ENCODE measurements around the gene INPP5E. TPM values are rescaled to one million over a fixed set of nuclear protein-coding genes. Genes with fewer than 3 reads are reported as not detected.

The INPP5E gene
- total RNA-seq, 4 donors from 2014 or later, result 10.2 to 21.3 (median 13.4) TPM

- intact Hi-C loops (cut with DNase I), result no loop called here
- TF ChIP-seq, protein P1, sequence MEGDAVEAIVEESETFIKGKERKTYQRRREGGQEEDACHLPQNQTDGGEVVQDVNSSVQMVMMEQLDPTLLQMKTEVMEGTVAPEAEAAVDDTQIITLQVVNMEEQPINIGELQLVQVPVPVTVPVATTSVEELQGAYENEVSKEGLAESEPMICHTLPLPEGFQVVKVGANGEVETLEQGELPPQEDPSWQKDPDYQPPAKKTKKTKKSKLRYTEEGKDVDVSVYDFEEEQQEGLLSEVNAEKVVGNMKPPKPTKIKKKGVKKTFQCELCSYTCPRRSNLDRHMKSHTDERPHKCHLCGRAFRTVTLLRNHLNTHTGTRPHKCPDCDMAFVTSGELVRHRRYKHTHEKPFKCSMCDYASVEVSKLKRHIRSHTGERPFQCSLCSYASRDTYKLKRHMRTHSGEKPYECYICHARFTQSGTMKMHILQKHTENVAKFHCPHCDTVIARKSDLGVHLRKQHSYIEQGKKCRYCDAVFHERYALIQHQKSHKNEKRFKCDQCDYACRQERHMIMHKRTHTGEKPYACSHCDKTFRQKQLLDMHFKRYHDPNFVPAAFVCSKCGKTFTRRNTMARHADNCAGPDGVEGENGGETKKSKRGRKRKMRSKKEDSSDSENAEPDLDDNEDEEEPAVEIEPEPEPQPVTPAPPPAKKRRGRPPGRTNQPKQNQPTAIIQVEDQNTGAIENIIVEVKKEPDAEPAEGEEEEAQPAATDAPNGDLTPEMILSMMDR (IDR thresholded peaks at IDR 0.05), result no peak
- TF ChIP-seq POLR2A (IDR thresholded peaks at IDR 0.05), result no peak
- Histone ChIP-seq H3K9me3 (no peaks in the 10 kb centered on the region), H3K36me3 (peaks cover 32 to 57% of the 10 kb centered on the region in 2 donors), H3K27ac (no peak overlapping the region), H3K4me3 (replicated peaks in 1 of 3) (no peak overlapping the region), H3K4me1 (peaks cover 7 to 9% of the 10 kb centered on the region in 2 donors), H3K27me3 (no peaks in the 10 kb centered on the region)
- DNase-seq, result no peak
- WGBS, 2 donors, result 95 to 97% methylated on average over 15 of the region's 15 CpGs
These were observed 3.4 kb upstream of the INPP5E start for GRCh38 chr9:136443087-136443486.

DNA sequence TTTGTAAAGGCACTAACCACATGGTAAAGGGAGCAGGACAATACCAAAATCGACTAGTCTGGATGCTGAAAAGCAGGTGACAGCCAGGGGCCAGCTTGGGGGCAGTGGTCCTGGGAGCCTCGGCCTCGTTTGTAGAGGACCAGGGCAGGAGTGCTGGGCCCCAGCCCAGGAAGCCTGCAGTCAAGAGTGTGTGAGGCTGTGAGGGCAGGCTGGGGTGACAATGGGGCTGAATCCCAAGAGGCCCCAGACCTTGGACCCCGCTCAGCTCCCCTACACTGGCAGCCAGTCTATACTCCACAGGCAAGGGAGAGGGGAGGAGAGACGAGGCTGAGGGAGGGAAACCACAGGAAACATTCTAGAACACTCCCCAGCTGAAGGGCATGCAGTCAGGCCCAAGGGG lies 2.6 kb upstream of the INPP5E start:
- TF ChIP-seq, protein P1 (IDR thresholded peaks at IDR 0.05), result no peak
- no peak for TF ChIP-seq POLR2A (IDR thresholded peaks at IDR 0.05)

DNA sequence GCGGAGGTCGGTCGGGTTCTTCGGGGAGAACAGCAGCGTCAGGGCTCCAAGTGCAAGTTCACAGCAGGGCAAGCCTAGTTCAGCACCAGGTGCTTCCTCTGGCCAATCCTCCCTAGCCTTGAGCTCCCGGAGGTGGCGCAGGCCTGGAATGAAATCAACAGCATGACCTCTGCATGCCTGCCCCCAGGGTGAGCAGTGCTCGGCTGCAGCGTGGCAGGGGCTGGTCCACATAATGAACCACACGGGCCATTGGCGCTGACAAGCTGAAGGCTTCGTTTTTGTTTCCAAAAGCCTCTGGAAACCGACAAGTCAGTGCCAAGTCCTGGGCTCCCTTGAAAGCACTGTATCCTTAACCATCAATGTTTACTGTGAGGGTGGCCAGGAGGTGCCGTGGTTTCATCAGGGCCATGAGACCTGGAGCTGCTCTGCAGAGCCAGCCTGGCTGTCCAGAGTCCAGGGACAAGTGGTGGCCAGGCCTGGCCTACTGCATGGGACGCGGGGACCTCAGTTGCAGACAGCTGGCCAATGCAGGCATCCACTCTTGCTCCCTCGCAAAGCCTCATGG lies 2.1 kb upstream of the INPP5E start:
- Histone ChIP-seq H3K27ac (no peak overlapping the region), H3K36me3 (peaks cover 19 to 43% of the 10 kb centered on the region in 2 donors), H3K9me3 (no peaks in the 10 kb centered on the region), H3K27me3 (no peaks in the 10 kb centered on the region), H3K4me3 (replicated peaks in 1 of 3) (no peak overlapping the region), H3K4me1 (peaks cover 17 to 21% of the 10 kb centered on the region in 2 donors)
- no peak for TF ChIP-seq POLR2A (IDR thresholded peaks at IDR 0.05)
- TF ChIP-seq, protein P1 (IDR thresholded peaks at IDR 0.05), result no peak
- 89 to 91% methylated on average over 13 to 14 of the region's 17 CpGs for WGBS, 2 donors
- no peak for DNase-seq
- intact Hi-C loops (cut with DNase I), result no loop called here

More for the DNA sequence above, 2.6 kb upstream of the INPP5E start:
- intact Hi-C loops (cut with DNase I), result no loop called here
- Histone ChIP-seq H3K4me3 (replicated peaks in 1 of 3) (no peak overlapping the region), H3K36me3 (peaks cover 24 to 48% of the 10 kb centered on the region in 2 donors), H3K9me3 (no peaks in the 10 kb centered on the region), H3K27ac (no peak overlapping the region), H3K27me3 (no peaks in the 10 kb centered on the region), H3K4me1 (peaks cover 16 to 17% of the 10 kb centered on the region in 2 donors)
- no peak for DNase-seq
- 86 to 95% methylated on average over 5 of the region's 5 CpGs for WGBS, 2 donors

DNA sequence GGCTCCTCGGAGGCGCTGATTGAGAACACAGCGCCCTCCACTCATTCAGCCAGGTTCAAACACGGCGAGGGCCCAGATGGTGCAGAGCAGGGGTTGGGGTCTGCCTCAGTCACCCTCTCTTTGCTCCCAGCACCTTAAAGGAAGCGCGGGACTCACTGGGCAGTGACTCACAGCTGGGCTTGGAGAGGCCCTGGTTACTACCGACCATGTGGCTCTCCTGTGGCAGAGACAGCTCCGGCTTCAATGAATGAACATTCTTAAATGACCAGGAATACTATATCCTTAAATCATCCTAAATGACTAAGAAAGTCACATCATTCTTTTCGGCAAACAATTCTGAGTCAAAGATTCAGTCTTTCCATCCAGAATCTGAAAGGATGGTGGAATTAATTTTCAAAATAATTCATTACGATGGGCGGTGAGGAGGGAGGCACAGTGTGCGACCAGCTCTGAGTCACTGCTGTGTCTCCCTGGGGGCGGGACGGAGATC lies 1.6 kb upstream of the INPP5E start:
- TF ChIP-seq POLR2A (IDR thresholded peaks at IDR 0.05), result no peak
- TF ChIP-seq, protein P1 (IDR thresholded peaks at IDR 0.05), result no peak
- WGBS, 2 donors, result 92 to 94% methylated on average over 15 of the region's 15 CpGs

More for the DNA sequence above, 1.6 kb upstream of the INPP5E start:
- H3K27ac ChIP-seq, result no peak overlapping the region
- peaks cover 17 to 25% of the 10 kb centered on the region in 2 donors for H3K4me1 ChIP-seq
- H3K4me3 ChIP-seq (replicated peaks in 1 of 3), result no peak overlapping the region
- intact Hi-C loops (cut with DNase I), result no loop called here
- DNase-seq, result no peak
- H3K36me3 ChIP-seq, result peaks cover 15 to 39% of the 10 kb centered on the region in 2 donors
- no peaks in the 10 kb centered on the region for H3K27me3 ChIP-seq
- H3K9me3 ChIP-seq, result no peaks in the 10 kb centered on the region
